SU-DHL-6 (cell line): Measurements from ENCODE around the gene CARMIL1.

Experiments used
- H2AFZ ChIP-seq: fragments of 200-600 bp; sonication (generic); 2 replicates; pipeline ENCODE4 v1.6.1; 2014; ENCODE audit warnings: low read depth, mild to moderate bottlenecking, moderate library complexity, mixed read lengths, antibody characterized with exemption, low read length; ENCODE audit not compliant: severe bottlenecking
- H3F3A ChIP-seq: fragments of 200-600 bp; shearing (Covaris generic); 2 replicates; pipeline ENCODE4 v1.6.0; 2016; ENCODE audit warnings: antibody characterized with exemption, mild to moderate bottlenecking; ENCODE audit not compliant: insufficient read depth
- H3K27ac ChIP-seq: fragments of 200-600 bp; sonication (generic); 2 replicates; pipeline ENCODE4 v1.5.1; 2016; ENCODE audit warnings: low read depth, mild to moderate bottlenecking, low read length, moderate library complexity, mixed read lengths
- H3K27me3 ChIP-seq: fragments of 200-600 bp; sonication (generic), shearing (Covaris generic); 2 replicates; pipeline ENCODE4 v1.6.0; 2014; ENCODE audit warnings: mild to moderate bottlenecking, low read length
- H3K36me3 ChIP-seq: fragments of 200-600 bp; sonication (generic); 2 replicates; pipeline ENCODE4 v1.6.1; 2014; ENCODE audit warnings: mild to moderate bottlenecking, low read length, mixed read lengths
- H3K4me2 ChIP-seq: fragments of 300-600, 200-600 bp; shearing (Covaris generic), sonication (generic); 2 replicates; pipeline ENCODE4 v1.6.0; 2014; ENCODE audit warnings: low read length, low read depth, mild to moderate bottlenecking; ENCODE audit not compliant: poor library complexity, severe bottlenecking
- H3K4me3 ChIP-seq: fragments of 200-600 bp; sonication (generic); 2 replicates; pipeline ENCODE4 v1.5.1; 2014; ENCODE audit warnings: antibody characterized with exemption, low read length, mild to moderate bottlenecking, mixed read lengths; ENCODE audit not compliant: insufficient read depth, poor library complexity, severe bottlenecking
- H3K79me2 ChIP-seq: fragments of 200-600 bp; sonication (generic); 2 replicates; pipeline ENCODE4 v1.6.1; 2014; ENCODE audit warnings: mild to moderate bottlenecking, low read length, moderate library complexity; ENCODE audit not compliant: insufficient read depth
- H3K9ac ChIP-seq: fragments of 200-600 bp; sonication (generic); 2 replicates; pipeline ENCODE4 v1.7.0; 2014; ENCODE audit warnings: mild to moderate bottlenecking, low read length
- H3K9me2 ChIP-seq: fragments of 200-600 bp; sonication (generic); replicated peaks from 2 replicates; pipeline ENCODE4 v1.6.1; 2014; ENCODE audit warnings: low read length; ENCODE audit not compliant: insufficient read depth
- H3K9me3 ChIP-seq: fragments of 200-600 bp; sonication (generic); 2 replicates; pipeline ENCODE4 v1.6.1; 2014; ENCODE audit warnings: low read length, mixed read lengths; ENCODE audit not compliant: insufficient read depth
- H4K20me1 ChIP-seq: fragments of 200-600 bp; sonication (generic); 2 replicates; pipeline ENCODE4 v1.6.1; 2014; ENCODE audit warnings: low read depth, mild to moderate bottlenecking, antibody characterized with exemption, low read length, moderate library complexity, mixed read lengths
- CTCF ChIP-seq: fragments of 200-600 bp; sonication (generic); IDR thresholded peaks from one replicate; pipeline ENCODE4 v1.5.1; 2017; ENCODE audit warnings: antibody characterized with exemption, mild to moderate bottlenecking, low read length, moderate library complexity; ENCODE audit not compliant: insufficient read depth, poor library complexity, severe bottlenecking
- EZH2phosphoT487 ChIP-seq: fragments of 200-600 bp; sonication (generic), shearing (Covaris generic); conservative IDR thresholded peaks from 2 replicates; pipeline ENCODE4 v1.6.1; 2018; ENCODE audit warnings: mild to moderate bottlenecking, antibody characterized with exemption, low read length, moderate library complexity, mixed read lengths

Gene CARMIL1

DNA sequence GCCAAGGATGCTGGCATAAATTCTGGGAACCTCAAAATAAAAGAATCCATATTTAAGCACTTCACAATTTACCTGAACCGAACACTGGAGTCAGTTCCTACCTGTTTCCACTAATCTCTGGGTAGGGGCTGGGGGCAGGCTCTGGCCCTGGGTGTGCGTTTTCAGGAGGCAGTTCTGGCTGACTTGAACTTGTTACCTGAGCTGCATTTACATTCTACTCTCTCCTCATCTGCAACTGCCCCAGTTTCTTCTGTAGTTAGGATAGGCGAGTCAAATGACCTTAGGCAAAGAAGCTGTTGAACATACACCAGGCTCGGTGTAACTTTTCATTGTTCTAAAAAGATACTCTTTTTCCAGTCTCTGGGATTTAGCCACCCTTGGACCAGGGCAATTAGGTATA lies 13.2 kb downstream of the CARMIL1 start:
- peaks cover 57% of the 10 kb centered on the region for H4K20me1 ChIP-seq
- H3K27me3 ChIP-seq = no peaks in the 10 kb centered on the region
- H3K36me3 ChIP-seq = no peaks in the 10 kb centered on the region
- peaks cover 79% of the 10 kb centered on the region for H3K79me2 ChIP-seq
- H3K4me3 ChIP-seq = no peak overlapping the region
- H3K4me2 ChIP-seq = no peak overlapping the region
- H3K9me3 ChIP-seq = no peaks in the 10 kb centered on the region
- H2AFZ ChIP-seq = no peak overlapping the region
- no peaks in the 10 kb centered on the region for H3K9me2 ChIP-seq
- H3F3A ChIP-seq = no peaks in the 10 kb centered on the region
- TF ChIP-seq CTCF = no peak
- TF ChIP-seq EZH2phosphoT487 = no peak
- no peak overlapping the region for H3K27ac ChIP-seq
- no peak overlapping the region for H3K9ac ChIP-seq

DNA sequence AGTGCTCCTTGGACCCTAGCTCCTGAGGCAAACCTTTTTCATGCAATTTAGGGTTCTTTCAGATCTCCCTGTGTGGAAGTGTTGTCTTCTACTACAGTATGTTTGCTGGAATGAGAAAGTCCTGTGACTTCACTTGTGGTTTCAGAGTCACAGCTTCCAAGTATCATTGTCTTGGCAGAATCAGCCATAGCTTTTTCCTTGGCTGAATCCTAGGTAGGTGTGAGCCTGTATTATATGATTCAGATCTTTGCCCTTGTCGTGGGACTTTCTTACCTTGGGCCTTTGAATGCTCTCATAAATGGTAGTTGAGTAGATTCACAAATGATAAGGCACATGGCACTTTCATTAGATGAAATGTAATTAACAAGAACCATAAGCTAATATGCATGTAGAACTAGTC lies 16.5 kb downstream of the CARMIL1 start:
- H4K20me1 ChIP-seq = peaks cover 52% of the 10 kb centered on the region
- no peak overlapping the region for H2AFZ ChIP-seq
- H3F3A ChIP-seq = no peaks in the 10 kb centered on the region
- H3K4me2 ChIP-seq = no peak overlapping the region
- TF ChIP-seq EZH2phosphoT487 (no peak), CTCF (no peak)
- H3K9me2 ChIP-seq = no peaks in the 10 kb centered on the region
- peaks cover 72% of the 10 kb centered on the region for H3K79me2 ChIP-seq
- H3K27me3 ChIP-seq = no peaks in the 10 kb centered on the region
- H3K36me3 ChIP-seq = no peaks in the 10 kb centered on the region
- H3K9me3 ChIP-seq = no peaks in the 10 kb centered on the region
- H3K4me3 ChIP-seq = no peak overlapping the region
- H3K9ac ChIP-seq = no peak overlapping the region
- H3K27ac ChIP-seq = no peak overlapping the region

DNA sequence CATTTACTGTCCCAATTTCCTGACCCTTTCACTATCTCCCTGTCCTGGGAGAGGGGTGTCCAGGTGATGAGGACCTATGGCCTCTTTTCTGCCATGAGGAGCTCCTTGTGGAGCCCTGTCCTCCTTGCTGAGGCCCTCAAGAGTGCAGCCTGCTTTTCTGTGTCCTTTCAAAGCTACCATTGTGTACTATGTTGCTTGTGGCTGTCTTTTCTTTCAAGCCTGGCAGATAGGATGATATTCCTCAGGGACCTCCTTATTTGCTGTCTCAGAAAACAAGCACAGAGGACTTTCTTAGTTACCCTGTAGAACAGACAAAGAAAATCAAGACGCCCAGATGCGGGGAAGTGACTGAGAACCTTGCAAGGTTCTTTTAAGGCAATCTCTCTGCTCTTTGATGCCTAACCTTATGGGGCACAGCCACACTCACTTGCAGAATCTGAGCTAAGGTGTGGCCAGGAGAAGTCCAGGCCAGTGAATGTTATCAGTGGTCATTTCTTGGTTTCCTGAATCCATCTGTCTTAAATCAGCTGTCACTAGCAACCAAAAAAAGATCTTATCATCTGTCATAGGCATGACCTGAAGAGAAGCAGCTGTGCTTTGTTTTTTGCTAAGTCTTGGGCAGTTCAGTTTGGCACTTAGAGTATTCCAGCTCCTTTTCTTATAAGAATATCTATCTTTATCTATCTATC lies 17.2 kb downstream of the CARMIL1 start:
- Histone ChIP-seq H3K27me3 (no peaks in the 10 kb centered on the region), H3F3A (0 out of 2 replicates have a peak, but pooled peaks cover 4% of the 10 kb centered on the region), H2AFZ (no peak overlapping the region), H3K9ac (no peak overlapping the region), H3K9me2 (no peaks in the 10 kb centered on the region), H3K27ac (no peak overlapping the region), H3K4me2 (no peak overlapping the region), H3K79me2 (peaks cover 70% of the 10 kb centered on the region), H3K9me3 (no peaks in the 10 kb centered on the region), H4K20me1 (peaks cover 52% of the 10 kb centered on the region), H3K36me3 (no peaks in the 10 kb centered on the region), H3K4me3 (no peak overlapping the region)
- TF ChIP-seq CTCF (no peak), EZH2phosphoT487 (no peak)
